Pulmonary artery endothelial cell (primary cell): ENCODE data around the gene NSD1. TPM values are rescaled to one million over a fixed set of nuclear protein-coding genes. Genes with fewer than 3 reads are reported as not detected.
"Not testable (repeated sequence)": the region's sequence is repeated elsewhere in the genome, so short reads cannot be mapped to it uniquely, and the experiment has no call there.

ENCODE experiments used
- DNase-seq: peaks from one replicate; pipeline ENCODE4 v3.0.0-alpha.2; 2011; ENCODE audit warnings: low read depth, low spot score
- total RNA-seq: library from RNA; depleted of rRNA; stranded (reverse); fragments of >200 nt; gene quantifications from 2 replicates; pipeline ENCODE4 v1.2.3, GENCODE V29; 2014

NSD1 gene
- total RNA-seq, 1 donor from 2014 or later = 35.0 TPM

DNA sequence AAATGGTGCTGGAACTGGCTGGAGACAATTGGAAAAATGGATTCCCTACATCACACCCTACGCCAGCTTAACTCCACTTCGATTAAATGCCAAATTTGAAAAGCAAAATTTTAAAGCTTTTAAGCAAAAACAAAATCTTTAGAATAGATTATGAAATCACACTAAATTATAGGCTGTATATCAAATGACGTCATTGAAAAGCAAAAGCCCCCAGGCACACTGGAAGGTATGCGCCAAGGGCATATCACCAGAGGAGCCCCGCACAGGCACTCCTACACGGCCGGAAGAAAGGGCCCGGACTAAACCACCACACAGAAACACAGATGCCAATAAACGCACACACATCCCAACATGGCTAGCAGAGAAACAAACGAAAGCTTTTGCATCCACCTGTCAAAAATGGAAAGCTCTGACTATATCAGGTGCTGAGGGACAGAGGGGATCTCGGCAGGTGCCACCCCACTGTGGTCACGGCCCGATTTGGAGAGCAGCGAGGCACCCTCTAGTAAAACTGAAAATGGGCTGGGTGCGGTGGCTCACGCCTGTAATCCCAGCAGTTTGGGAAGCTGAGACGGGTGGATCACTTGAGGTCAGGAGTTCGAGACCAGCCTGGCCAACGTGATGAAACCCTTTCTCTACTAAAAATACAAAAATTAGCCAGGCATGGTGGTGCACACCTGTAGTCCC lies 195.1 kb downstream of the NSD1 start:
- DNase-seq = no peak

DNA sequence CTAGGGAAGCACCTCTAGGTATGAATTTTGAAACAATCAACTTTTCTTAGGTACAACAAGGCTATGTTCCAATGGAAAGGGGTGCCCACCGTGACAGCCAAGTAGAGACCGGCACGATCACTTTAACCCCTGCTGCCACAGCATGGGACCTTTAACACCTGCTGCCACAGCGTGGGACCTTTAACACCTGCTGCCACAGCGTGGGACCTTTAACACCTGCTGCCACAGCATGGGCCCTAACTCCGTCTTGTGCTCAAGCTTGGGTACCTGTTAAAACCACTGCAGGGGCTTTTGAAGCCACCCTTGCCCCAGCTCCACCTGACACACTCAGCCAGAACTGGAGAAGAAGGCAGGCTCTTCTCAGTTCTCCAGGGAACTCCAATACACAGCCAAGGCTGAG lies 196.3 kb downstream of the NSD1 start:
- DNase-seq = no peak

GRCh38 chr5:177330991-177331842 lies 197.6 kb downstream of the NSD1 start:
- DNase-seq = no peak

DNA sequence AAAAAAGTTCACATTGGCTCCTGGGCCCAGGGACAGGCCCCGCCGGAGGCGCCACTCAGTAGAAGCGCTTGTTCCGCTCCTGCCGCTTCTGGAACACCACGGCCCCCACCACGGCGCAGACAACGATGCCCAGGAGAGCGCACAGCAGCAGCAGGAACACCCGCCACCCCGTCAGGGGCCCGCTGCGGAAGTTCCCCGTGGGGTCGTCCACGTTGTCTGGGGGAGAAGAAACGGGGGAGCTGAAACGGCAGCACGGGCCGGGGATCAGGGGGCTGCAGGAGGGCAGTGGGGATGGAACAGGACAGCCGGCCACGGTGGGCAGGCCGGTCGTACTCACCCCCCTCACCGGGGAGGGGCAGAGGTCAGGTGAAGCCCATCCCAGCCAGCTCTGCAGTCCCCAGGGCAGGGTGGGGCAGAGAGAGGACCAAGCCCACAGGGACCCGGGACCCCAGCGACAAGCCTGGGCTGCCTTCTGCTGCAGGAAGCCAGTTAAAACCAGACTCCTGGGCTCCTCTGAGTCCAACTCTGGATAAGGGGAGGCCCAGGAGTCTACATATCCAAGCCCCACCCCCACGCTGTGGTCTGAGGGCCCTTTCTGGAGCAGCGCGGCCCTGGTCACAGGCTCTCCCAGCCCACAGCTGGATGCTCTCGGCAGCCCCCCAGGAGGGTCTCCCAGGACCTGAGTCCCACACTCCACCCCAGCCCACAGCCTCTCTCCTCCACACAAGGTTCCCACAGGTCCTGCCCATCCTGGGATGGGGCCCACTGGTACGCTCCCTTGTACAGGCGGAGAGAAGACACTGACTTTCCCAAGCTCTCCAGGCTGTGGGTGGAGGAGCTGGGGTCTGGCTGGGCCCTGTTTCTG lies 198.7 kb downstream of the NSD1 start:
- no peak for DNase-seq

DNA sequence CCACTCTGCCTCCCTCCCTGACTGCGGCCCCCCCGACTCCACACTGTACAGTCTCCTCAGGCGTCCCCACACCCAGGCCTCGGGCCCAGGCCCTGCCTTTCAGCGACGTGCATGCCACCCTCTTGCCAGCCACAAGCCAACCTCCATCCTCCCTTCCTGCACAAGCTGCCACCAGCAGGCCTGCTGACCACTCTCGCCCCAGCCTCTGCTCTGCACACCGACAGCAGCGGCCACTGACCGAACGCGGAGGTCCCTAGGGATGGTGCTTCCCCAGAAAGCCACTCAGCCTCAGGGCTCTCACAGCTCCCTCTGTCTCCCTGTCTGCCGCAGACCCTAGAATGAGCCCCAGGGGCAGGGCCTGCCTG lies 199.3 kb downstream of the NSD1 start:
- DNase-seq = no peak

GRCh38 chr5:177333420-177334154 lies 200.0 kb downstream of the NSD1 start:
- no peak for DNase-seq

- no peak for DNase-seq
These were observed 200.6 kb downstream of the NSD1 start for GRCh38 chr5:177334155-177334551.

GRCh38 chr5:177334781-177335700 lies 201.5 kb downstream of the NSD1 start:
- no peak for DNase-seq

DNA sequence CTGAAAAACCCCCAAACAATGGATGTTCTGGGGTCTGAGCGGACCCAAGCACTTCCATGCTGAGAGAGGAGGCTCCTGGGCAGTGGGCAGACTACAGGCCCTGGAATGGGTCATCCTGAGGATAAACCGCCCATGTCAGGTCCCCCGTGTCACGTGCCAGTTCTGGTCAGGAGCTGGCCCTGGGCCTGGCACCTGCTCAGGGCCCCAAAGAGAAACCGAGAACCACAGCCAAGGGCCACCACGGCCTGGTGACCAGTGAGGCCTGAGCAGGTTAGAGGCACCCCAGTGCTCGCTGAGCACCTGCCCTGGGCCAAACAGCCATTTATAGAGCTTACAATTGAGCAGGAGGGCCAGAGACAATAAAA lies 202.1 kb downstream of the NSD1 start:
- no peak for DNase-seq

DNA sequence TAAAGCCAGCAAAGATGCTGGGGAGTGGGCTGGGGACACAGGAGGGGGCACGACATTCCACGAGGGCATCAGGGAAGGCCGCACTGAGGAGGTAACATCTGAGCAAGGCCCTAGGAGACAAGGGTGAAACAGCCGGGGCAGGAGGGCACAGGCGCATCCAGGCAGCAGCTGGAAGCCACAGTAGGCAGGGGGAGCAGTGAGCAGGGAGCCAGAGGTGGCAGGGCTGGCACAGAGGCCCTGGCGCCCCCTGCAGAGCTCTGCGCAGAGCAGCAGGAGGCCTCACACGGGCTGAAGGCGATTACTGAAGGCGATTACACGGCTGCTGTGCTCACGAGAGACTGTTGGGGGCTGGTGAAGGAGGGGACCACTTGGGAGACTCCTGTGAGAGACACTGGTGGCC lies 202.5 kb downstream of the NSD1 start:
- no peak for DNase-seq

DNA sequence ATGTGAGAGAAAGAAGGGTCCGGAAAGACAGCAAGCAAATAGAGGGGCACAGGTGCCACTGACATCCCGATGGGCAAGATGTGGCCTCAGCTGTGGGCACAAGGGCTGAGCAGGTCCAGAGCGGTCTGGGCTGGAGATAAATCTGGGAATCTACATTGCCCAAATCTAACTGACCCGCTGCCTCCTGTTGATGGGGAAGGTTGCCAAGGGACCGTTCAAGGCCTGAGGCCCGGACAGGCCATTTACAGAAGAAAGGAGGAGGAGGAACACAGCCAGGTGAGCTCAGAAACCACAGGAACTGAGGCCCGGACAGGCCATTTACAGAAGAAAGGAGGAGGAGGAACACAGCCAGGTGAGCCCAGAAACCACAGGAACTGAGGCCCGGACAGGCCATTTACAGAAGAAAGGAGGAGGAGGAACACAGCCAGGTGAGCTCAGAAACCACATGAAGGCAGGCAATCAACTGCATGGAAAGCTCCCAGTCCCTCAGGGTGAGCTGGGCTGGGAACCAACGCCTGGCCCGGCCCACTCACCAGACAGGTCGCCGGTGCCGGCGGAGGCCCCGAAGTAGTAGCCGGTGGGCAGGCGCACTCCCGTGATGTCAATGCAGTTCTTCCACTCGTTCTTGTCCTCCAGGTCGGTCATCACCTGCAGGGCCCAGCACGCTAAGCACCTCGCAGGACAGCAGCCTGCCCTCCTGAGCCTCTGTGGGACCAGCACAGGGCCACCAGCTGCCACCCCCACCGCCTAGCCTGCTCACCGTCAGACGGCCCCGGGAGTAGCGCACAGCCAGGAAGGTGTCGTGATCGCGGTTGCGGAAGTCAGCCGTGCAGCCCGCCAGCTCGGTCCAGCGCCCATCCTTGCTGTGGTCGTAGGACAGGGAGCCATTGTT lies 203.3 kb downstream of the NSD1 start:
- no peak for DNase-seq

DNA sequence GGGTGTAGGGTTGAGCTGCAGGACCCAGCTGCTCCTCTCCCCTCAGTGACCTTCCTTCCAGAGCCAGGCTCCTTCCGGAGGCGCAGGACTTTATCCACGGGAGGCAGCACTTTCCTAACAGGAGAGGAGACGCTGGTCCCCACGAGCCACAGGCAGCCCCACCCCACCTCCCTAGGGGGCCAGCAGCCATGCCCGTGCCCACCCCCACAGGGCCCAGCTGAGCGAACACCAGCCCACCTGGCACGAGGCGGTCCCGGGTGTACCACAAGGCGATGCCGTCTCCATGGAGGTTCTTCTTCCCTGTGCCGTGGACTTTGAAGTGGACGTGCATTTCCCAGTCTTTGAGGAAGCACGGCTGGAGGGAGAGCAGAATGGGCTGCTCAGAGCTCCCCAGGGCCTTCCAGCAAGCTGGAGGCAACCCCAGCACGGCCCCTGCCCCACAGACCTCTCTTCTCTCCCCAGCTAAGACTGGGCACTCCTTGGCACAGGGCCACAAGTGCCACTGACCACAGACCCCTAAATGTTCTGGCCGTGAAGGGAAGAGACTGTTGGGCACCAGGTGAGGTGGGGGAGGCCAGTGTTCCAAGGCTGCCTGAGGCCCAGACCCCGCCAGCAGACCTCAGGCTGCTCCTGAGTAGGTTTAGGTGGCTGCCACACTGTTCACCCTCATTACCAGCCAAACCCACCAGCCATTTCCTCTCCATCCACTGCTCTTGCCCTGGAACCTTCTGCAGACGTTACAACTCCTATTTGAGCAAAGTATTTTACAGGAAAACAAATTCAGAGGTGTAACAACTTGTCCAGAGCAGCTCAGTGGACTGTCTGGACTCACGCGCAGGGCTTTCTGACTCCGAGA lies 204.9 kb downstream of the NSD1 start:
- no peak for DNase-seq

DNA sequence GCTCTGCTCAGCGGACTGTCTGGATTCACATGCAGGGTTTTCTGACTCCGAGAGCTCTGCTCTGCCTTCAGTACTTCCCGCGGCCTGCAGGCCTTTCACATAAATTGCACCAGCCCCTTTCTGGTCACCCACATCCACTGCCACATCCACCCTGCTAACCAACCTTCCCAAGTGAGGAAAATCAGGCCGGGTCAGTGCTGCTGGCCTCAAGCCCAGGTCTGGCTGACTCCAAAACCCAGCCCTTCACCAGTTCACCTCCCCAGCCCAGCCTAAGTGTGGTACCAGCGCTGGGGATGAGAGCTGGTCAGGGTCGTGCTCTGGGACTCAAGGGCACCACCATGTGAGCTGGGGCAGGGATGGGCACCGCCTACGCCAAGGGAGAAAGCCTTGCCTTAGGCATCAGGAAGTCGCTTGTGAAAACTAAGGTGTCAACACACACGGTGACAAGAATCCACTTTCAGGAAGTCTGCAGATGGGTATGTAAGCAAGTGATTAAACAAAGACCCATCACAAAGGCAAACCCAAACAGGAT lies 205.6 kb downstream of the NSD1 start:
- no peak for DNase-seq

DNA sequence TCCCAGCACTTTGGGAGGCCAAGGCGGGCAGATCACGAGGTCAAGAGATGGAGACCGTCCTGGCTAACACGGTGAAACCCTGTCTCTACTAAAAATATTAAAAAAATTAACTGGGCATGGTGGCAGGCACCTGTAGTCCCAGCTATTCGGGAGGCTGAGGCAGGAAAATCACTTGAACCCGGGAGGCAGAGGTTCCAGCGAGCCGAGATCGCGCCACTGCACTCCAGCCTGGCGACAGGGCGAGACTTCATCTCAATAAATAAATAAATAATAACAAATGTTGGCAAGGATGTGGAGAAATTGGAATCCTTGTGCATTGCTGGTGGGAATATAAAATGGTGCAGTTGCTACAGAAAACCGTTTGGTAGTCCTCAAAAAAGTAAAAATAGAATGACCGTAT lies 209.4 kb downstream of the NSD1 start:
- DNase-seq = not testable (repeated sequence)

DNA sequence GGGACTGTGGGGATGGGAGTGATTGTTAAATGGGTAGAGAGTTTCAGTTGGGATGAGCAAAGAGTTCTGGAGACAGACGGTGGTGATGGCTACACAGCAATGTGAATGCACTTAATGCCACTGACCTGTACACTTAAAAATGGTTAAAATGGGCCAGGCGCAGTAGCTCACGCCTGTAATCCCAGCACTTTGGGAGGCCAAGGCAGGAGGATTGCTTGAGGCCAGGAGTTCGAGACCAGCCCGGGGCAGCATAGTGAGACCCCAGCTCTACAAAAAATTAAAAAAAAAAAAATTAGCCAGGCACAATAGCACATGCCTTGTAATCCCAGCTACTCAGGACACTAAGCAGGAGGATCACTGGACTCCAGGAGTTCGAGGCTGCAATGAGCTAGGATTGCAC lies 210.2 kb downstream of the NSD1 start:
- no peak for DNase-seq

GRCh38 chr5:177344891-177345290 lies 211.3 kb downstream of the NSD1 start:
- no peak for DNase-seq

- DNase-seq = no peak
These were observed 213.2 kb downstream of the NSD1 start for GRCh38 chr5:177346820-177347219.

DNA sequence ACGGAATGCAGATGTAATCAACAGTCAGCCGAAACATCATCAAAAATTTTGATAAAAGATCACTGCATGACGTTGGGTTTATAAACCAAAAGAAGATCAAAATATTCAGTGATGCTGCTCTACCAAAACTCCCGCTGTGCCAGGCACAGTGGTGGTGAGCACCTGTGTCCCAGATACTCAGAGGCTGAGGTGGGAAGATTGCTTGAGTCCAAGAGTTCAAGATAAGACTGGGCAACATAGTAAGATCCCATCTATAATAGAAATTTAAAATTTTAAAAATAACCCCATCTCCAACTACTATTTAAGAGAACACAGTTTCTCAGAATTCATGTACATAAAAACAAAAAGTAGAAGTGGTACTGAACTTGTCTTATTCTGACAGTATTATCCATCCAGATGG lies 214.1 kb downstream of the NSD1 start:
- DNase-seq = no peak
